ENCODE measurements around the gene ASCL4.

Gene ASCL4

DNA sequence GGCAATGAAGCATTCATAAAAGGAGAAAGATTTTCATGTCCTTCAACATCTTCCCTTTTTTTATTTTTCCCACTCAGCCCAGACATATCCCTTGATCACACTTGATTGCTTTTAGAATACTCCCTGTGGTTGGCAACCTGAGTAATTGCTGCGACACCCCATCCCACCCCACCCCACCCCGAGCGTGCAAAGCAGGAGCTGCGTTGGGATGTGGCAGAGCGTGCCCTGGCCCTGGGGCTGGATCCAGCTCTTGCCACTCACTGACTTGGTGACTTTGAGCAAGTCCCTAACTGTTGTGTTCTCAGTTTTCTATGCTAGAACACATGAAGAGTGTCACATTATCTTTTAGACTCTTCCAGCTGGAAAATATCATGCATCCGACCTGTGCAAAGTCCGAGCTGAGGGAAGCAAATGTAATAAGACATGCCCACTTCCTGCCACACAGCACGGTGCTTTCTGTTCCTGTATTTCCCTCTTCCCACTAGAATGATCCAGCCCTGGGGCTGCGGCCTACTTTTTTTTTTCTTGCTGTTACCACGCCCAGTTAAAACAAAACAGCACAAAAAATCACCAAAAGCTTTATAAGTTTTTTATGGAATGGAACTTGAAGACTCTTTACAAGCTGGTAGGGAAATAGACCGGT is 4.0 kb downstream of the ASCL4 start:
- DNase-seq (ENCODE audit: low read depth in 3 of 3), result no peak

DNA sequence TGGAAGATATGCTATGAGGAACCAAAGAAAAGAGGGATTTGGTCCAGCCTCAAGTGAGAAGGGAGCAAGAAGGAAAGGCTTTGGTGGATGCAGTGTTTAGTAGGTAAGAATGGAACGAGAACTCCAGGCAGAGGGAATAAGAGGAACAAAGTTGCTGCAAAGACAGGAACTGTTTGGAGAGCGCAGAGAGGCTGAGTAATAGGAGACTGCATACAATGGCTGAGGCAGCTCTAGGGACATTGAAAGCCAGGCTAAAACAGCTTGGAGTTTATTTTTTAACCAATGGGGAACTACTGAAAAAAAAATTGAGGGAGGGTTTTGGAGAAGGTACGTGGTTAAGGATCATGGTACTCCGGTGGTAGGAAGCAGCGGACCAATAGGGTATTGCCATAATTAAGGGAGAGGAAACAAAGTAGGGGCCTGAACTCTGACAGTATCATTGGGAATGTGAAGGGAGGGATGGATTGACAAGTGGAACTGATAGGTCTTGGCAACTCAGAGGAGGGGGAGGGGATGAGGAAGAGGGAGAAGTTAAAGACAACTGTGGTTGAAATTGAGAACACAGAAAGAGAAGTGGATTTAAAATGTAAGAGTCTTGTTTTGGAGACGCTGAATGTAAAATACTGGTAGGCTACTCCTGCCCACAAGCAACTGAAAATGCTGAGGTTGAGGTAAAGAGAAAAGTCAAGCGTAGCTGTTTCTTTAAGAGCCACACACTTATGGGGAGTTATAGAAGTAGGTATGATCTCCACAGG is 4.8 kb downstream of the ASCL4 start:
- DNase-seq (ENCODE audit: low read depth in 3 of 3), result no peak

DNA sequence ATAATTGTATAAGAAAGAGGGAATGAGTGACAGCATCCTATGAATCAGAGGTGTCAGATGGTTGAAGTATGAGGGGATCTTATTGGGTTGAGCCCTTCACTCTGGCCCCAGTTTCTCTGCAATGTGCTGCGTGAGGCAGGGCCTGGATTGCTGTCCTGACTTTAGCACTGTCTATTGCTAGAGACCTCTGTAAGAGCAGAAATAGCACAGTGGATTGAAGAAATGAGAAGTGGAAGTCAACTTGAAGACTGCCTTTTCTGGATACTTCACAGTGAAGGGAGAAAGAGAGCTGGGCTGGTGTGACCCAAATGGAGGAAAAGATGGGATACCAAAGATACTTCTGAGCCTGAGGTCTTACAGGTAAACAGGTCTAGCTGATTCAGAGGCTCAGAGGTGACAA is 5.8 kb downstream of the ASCL4 start:
- no peak for DNase-seq (ENCODE audit: low read depth in 3 of 3)

DNA sequence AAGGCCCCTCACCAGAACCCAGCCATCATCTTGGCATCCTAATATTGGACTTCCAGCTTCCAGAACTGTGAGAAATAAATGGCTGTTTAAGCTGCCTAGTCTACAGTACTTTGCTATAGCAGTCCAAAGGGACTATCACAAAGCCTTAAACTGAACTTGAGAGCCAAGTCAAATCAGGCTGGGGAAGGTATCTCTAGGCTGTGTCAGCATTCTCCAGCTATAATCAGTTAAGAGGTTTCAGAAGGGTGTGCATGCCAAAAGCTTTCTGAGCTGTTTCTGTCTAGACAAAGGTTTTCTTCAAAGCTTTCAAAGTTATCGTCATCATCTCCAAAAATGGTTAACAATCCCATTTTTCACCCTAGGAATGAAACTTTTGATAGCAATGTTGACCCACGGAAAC is 7.6 kb downstream of the ASCL4 start:
- DNase-seq (ENCODE audit: low read depth in 3 of 3), result no peak

DNA sequence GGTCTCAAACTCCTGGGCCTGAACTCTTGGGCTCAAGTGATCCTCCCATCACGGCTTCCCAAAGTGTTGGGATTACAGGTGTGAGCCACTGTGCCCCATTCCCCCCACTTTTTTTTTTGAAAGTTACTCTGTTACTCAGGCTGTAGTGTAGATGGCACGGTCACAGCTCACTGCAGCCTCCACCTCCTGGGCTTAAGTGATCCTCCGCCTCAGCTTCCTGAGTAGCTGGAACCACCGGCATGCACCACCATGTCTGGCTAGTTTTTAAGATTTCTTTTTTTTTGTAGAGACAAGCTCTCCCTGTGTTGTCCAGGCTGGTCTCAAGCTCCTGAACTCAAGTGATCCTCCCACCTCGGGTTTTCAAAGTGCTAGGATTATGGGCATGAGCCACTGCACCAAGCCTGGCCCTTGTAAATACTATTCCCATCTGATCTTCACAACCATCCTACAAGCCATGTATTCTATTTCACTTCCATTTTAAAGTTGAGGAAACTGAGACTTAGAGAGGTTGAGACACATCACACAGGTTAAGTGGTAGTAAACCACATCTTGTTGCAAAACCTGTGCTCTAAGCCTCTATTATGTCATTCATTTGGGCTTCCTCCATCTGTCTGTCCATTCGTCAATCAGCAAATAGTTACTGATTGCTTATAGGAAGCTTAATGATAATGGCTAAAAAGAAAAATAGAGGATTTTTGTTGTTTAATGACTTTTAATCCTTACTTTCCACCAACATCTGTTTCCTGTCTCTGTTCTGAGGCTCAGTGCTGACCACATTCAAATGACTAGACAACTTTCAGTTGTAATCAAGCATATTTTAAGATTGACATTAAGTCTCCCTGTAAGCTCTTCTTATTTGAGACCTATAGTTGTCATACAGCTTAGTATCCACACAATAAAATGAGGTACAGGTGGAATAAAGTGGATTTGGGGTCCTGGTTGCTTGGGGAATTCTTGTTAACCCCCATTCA is 9.2 kb downstream of the ASCL4 start:
- DNase-seq (ENCODE audit: low read depth in 3 of 3), result no peak

DNA sequence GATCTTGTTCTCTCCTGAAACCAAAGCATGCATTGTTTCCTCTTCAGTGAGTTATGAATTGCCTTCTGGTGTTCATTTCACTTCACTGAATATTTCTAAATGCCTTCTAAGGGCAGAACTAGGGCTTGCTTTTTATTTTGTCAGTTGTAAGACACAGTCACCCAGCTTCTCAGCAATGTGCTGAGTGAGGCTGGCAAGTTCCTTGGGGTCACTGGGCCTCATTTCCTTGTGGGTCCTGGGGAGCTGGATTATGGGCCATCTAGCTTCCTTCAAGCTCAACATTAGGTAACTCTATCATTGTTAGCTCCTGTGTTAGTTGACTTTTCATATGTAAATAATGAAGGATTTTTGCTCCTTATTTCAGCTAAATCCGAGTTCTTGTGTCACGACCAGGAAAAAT is 13.8 kb downstream of the ASCL4 start:
- no peak for DNase-seq (ENCODE audit: low read depth in 3 of 3)

DNA sequence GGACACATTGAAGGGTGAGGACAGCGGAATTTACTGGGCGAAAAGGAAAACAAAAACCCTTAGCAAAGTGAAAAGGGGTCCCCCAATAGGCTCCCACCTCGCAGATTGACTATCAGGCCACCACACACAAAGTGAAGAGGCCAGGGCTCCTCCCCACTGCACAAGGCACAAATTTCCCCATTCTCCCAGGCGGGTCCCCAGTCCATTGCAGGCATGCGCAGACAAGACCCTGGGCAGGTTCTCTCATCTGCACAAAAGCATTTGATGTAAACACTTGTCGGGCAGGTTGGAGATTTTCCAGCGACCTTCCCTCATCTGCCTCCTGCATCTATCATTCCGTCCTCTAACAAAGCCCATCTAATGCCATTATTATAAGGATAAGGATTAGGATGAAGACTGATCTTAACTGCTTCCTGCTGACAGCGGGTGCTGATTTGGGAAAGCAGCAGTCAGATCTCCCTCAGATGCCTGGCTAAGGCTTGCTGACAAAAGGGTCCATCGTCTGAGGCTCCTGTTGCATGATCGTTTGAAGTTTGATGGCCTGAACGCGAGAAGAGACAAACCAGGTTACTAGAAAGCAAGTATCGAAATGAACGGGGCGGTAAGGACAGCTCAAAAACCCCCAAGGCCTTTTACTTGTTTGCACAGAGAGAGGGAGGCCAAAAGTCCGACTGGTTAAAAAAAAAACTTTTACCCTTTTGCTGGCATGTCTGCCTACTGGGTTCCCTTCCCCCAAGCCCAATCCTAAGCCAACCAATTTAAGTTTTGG is 14.4 kb downstream of the ASCL4 start:
- DNase-seq (ENCODE audit: low read depth in 3 of 3), result no peak

DNA sequence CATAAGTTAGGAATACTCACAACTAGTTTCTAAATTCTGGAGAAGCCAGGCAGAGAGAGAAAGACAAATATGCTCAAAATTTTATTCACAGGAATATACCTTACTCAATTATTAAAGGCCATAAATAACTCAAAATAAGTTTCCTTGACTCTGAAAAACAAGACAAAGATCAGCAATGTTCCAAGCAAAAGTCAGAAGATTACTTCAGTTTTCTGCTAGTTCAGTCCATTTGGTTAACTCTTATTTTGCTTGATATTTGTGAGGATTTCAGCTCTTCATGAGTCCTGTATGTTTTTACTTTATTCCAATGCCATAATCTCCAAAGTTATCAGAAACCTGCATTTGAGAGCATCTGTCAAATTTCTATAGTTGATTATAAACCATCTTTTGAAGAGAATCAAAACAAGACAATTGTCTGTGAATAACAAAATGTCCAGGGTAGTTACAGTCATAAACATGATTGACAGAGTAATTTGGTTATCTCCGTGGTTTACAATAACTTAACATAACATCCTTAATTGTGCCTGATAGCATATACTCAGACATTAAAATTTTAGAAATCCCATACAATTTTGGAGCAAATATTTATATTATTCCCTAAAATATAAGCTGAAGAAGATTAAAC is 17.1 kb downstream of the ASCL4 start:
- DNase-seq (ENCODE audit: low read depth in 3 of 3), result no peak

DNA sequence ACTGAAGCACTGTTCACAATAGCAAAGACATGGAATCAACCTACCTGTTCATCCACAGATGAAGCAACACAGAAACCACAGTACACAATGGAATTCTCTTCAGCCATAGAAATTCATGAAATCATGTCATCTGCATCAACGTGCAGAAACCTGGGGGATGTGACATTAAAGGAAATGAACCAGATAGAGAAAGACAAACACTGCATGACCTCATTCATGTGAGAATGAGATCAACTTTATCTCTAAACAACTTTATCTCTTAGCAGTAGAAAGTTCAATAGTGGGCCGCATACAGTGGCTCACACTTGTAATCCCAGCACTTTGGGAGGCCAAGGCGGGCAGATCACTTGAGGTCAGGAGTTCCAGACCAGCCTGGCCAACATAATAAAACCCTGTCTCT is 19.9 kb downstream of the ASCL4 start:
- no peak for DNase-seq (ENCODE audit: low read depth in 3 of 3)

DNA sequence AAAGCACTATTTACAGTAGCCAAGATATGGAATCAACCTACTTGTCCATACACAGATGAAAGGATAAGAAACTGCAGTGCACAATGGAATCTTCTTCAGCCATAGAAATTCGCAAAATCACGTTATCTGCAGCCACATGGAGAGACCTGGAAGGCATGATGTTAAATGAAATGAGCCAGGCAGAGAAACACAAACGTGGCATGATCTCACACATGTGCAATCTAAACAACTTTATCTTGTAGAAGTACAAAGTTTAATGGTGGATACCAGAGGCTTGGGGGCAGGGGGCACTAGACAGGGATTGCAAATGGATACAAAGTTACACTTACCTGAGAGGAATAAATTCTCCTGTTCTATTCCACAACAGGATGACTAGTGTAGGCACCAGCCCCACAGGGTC is 24.1 kb downstream of the ASCL4 start:
- DNase-seq (ENCODE audit: low read depth in 3 of 3), result no peak

DNA sequence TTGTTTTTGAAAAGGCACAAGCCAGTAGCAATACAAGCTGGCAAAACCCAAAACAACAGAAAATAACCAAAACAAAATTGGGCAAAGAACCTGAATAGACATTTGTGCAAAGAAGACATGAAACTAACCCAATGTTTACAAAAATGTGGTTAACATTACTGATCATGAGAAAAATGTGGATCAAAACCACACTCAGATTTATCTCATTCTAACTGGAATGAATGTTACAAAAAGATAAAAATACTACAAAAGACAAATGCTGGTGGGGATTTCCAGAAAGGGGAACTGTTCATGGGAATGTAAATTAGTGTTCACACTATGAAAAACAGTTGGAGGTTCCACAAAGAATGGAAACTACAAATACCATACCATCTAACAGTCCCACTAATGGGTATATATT is 26.6 kb downstream of the ASCL4 start:
- DNase-seq (ENCODE audit: low read depth in 3 of 3), result no peak

DNA sequence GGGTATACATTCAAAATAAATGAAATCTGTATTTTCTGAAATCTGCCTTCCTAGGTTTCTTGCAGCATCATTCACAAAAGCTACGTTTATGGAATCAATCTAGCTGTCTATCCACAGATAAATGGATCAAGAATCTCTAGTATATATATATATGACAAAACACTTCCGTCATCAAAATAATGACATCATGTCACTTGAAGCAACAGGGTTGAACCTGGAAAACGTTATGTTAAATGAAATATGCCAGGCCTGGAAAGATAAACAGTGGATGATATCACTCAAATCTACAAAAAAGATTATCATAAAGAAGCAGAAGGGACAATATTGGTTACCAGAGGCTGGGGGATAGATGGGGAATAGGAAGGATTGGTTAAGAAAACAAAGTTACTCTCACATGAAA is 28.6 kb downstream of the ASCL4 start:
- DNase-seq (ENCODE audit: low read depth in 3 of 3), result no peak

DNA sequence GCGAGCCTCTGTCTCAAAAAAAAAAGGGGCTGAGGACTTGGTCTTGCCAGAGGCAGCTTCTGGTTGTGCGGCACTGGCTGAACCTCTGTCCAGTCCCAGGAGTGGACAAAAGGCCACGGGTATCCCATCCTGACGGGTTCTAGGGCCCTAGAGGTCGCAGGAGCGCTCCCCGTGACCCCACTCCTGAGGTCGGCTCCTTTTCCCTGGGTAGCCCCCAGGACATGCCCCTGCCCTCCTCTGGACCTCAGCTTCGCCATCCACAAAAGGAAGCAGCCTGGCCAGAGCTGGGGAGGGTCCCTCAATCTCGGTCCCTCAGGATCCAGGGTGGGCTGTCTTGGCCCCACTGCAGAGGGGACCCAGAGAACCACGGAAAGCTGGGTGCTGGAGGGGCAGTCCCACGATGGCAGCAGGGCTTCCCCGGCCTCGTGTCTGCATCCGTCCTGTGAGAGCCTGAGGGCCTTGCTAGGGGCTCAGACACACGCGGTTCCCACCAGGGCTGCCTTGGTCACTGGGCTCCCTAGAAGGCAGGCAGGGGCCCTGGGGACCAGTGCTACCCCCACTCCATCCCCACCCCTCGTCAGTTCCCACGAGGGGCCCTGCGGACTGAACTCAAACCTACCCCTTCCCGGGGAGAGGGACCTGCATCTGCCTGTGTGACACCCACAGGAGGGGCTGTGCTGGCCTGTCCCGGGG is 31.1 kb downstream of the ASCL4 start:
- no peak for DNase-seq (ENCODE audit: low read depth in 3 of 3)

DNA sequence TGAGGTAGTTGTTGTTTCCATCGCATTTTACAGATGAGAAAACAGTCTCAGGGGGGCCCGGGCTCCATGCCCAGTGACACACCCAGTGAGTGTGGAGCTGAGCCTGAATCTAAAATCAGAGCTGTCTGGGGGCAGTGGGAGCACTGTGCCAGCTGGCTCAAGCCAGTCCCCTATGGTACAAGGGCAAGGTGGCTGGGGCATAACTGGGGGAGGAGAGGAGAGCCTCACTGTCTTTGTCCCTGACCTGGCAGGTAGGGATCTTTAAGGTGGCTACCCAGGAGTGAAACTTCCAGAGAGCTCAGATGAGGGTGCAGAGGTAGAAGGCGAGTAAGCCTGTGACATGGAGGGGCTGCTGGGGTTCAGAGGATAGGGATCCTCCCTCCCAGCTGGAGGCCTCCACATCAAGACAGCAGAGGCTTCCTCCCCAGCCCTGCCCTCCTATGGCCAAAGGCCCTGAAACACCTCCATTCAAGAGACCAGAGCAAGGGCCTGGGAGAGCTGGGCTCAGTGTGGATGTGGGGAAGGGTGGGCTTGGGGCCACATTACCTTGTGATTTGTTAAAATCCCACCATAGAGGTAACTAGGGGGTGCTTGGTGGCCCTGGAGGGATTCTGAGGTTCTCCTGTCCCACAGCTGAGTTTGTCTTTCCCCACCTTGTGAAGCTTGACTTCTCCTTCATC is 33.1 kb downstream of the ASCL4 start:
- no peak for DNase-seq (ENCODE audit: low read depth in 3 of 3)

DNA sequence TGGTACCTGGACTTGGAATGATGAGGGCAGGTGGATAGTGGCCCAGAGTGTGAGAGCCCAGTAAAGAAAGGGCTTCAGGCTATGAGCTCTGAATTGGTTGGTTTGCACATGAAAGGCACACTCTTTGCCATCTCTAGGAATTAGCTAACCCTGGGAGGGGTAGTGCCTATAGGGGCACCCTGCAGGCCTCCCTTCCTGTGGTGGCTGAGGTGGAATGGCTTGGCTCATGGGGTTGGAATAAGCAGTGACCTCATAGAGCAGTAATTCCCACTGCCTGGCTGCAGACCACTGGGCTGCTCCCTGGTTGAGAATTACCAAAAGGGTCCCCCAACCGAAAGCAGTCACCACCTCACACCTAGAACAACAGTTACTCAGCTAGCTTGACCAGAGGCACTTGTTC is 42.7 kb downstream of the ASCL4 start:
- DNase-seq (ENCODE audit: low read depth in 3 of 3), result no peak

DNA sequence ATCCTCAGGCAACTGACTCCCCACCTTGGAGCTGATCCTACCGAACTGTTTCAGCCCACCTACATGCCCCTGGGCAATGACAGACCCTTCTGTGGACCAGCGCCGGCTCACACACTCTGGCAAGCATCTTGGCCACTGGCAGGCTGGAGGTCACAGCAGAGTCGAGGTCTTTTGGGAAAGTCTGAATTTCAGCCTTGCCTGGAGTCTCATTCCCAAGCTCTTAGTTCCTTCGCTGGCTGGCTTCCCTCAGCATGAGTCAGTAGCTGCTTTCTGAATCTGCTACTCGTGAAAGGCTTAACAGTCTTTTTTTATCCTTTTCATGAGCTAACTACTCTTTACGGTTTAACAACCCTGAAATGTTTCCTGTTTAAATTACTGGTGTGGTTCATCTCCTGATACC is 44.5 kb downstream of the ASCL4 start:
- no peak for DNase-seq (ENCODE audit: low read depth in 3 of 3)

DNA sequence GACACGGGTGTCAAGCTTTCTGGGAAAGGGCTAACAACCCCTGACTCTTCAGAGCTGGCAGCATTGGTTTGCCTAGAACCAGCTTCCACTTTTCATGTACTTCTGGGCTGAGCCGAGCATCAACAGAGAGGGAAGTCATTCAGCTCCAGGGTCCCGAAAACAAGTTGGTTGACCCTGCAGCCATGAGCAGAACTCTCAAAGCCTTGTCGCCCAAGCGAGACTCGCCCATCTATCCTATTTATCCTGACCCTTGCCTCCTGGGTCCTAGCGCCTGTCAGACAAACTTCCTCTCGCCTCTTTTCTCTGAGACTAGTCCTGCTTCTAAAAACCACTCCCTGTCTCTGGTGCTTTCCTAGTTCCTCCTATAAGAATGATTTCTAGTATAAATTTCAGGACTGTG is 47.9 kb downstream of the ASCL4 start:
- no peak for DNase-seq (ENCODE audit: low read depth in 3 of 3)
